ENCODE data around the gene SLBP. TPM values are rescaled to one million over a fixed set of nuclear protein-coding genes. Genes with fewer than 3 reads are reported as not detected.

Gene SLBP
- total and polyA plus RNA-seq, 2 donors (not counting 1 experiment from before 2014, with no cell fraction given): 19.4 to 31.8 TPM

GRCh38 chr4:1659104-1660043, 52.7 kb downstream of the SLBP start:
- Histone ChIP-seq H3K4me2 (replicated peaks; ENCODE audit: low read depth, low read length, poor library complexity, severe bottlenecking) (no peak overlapping the region), H3K4me1 (ENCODE audit: control insufficient read depth in 2 of 2, insufficient read depth in 2 of 2, low read length in 2 of 2) (no peaks in the 10 kb centered on the region), H3K27ac (ENCODE audit: low read length in 2 of 2) (no peak overlapping the region), H3K4me3 (ENCODE audit: control extremely low read depth in 1 of 5, extremely low read depth in 1 of 5, insufficient read depth in 1 of 5, low read depth in 2 of 5, low read length in 4 of 5) (no peak overlapping the region), H3K27me3 (replicated peaks in 1 of 4; ENCODE audit: control extremely low read depth in 1 of 4, control insufficient read depth in 3 of 4, insufficient read depth in 4 of 4, low read length in 3 of 4) (no peaks in the 10 kb centered on the region), H3K79me2 (ENCODE audit: control insufficient read depth, insufficient read depth, low read length) (no peaks in the 10 kb centered on the region), H3K36me3 (replicated peaks in 1 of 2; ENCODE audit: control extremely low read depth in 1 of 2, control insufficient read depth in 1 of 2, extremely low read depth in 1 of 2, insufficient read depth in 2 of 2, low read length in 1 of 2) (no peaks in the 10 kb centered on the region), H2AFZ (ENCODE audit: insufficient read depth, low read depth, low read length, poor library complexity, severe bottlenecking) (no peak overlapping the region), H4K20me1 (ENCODE audit: control insufficient read depth, insufficient read depth, low read length, poor library complexity, severe bottlenecking) (no peaks in the 10 kb centered on the region), H3K9ac (ENCODE audit: low read length) (no peak overlapping the region), H3K9me3 (ENCODE audit: control extremely low read depth in 1 of 3, control insufficient read depth in 2 of 3, insufficient read depth in 1 of 3, low read length in 2 of 3) (no peaks in the 10 kb centered on the region)
- 97% methylated on average over 38 of the region's 39 CpGs for WGBS (ENCODE audit: insufficient coverage)
- intact Hi-C loops (cut with micrococcal nuclease): no loop called here
- CTCF ChIA-PET: no interaction called here
- Mint-ChIP-seq H3K27me3 (no peaks in the 10 kb centered on the region), H3K4me1 (no peaks in the 10 kb centered on the region), H3K9me3 (ENCODE audit: insufficient read depth) (no peaks in the 10 kb centered on the region), H3K4me3 (no peak overlapping the region), H3K27ac (no peak overlapping the region)
- TF ChIP-seq CTCF (IDR thresholded peaks at IDR 0.05) (no peak), EZH2 (IDR thresholded peaks at IDR 0.05; ENCODE audit: borderline replicate concordance, insufficient read depth, low read depth, low read length, poor library complexity, severe bottlenecking) (no peak)
- POLR2A ChIA-PET: no interaction called here
- no peak for DNase-seq
- no peak for ATAC-seq (ENCODE audit: low read depth)

GRCh38 chr4:1658581-1658980, 53.5 kb downstream of the SLBP start:
- Histone ChIP-seq H3K27me3 (replicated peaks in 1 of 4; ENCODE audit: control extremely low read depth in 1 of 4, control insufficient read depth in 3 of 4, insufficient read depth in 4 of 4, low read length in 3 of 4) (no peaks in the 10 kb centered on the region), H3K9ac (ENCODE audit: low read length) (no peak overlapping the region), H3K9me3 (ENCODE audit: control extremely low read depth in 1 of 3, control insufficient read depth in 2 of 3, insufficient read depth in 1 of 3, low read length in 2 of 3) (no peaks in the 10 kb centered on the region), H2AFZ (ENCODE audit: insufficient read depth, low read depth, low read length, poor library complexity, severe bottlenecking) (no peak overlapping the region), H3K36me3 (replicated peaks in 1 of 2; ENCODE audit: control extremely low read depth in 1 of 2, control insufficient read depth in 1 of 2, extremely low read depth in 1 of 2, insufficient read depth in 2 of 2, low read length in 1 of 2) (no peaks in the 10 kb centered on the region), H4K20me1 (ENCODE audit: control insufficient read depth, insufficient read depth, low read length, poor library complexity, severe bottlenecking) (no peaks in the 10 kb centered on the region), H3K27ac (ENCODE audit: low read length in 2 of 2) (no peak overlapping the region), H3K79me2 (ENCODE audit: control insufficient read depth, insufficient read depth, low read length) (no peaks in the 10 kb centered on the region), H3K4me1 (ENCODE audit: control insufficient read depth in 2 of 2, insufficient read depth in 2 of 2, low read length in 2 of 2) (no peaks in the 10 kb centered on the region), H3K4me2 (replicated peaks; ENCODE audit: low read depth, low read length, poor library complexity, severe bottlenecking) (no peak overlapping the region), H3K4me3 (ENCODE audit: control extremely low read depth in 1 of 5, extremely low read depth in 1 of 5, insufficient read depth in 1 of 5, low read depth in 2 of 5, low read length in 4 of 5) (no peak overlapping the region)
- ATAC-seq (ENCODE audit: low read depth) (no peak), DNase-seq (no peak)
- no peak overlapping the region for H3K27ac Mint-ChIP-seq
- intact Hi-C loops (cut with micrococcal nuclease): no loop called here
- no peaks in the 10 kb centered on the region for H3K9me3 Mint-ChIP-seq (ENCODE audit: insufficient read depth)
- 100% methylated on average over 9 of the region's 12 CpGs for WGBS (ENCODE audit: insufficient coverage)
- no peaks in the 10 kb centered on the region for H3K27me3 Mint-ChIP-seq
- H3K4me3 Mint-ChIP-seq: no peak overlapping the region
- ChIA-PET POLR2A (no interaction called here), CTCF (no interaction called here)
- TF ChIP-seq EZH2 (IDR thresholded peaks at IDR 0.05; ENCODE audit: borderline replicate concordance, insufficient read depth, low read depth, low read length, poor library complexity, severe bottlenecking): no peak
- H3K4me1 Mint-ChIP-seq: no peaks in the 10 kb centered on the region

All from B cell (primary cell).